Measurements from ENCODE around the gene UBE3D. TPM values are rescaled to one million over a fixed set of nuclear protein-coding genes. Genes with fewer than 3 reads are reported as not detected.

The UBE3D gene
- total RNA-seq, 1 experiment from 2014 or later: 11.0 TPM

GRCh38 chr6:82910820-82911219 is 154.8 kb downstream of the UBE3D start:
- Histone ChIP-seq H3K27me3 (ENCODE audit: control insufficient read depth, insufficient read depth, low read length) (no peaks in the 10 kb centered on the region), H3K9me3 (ENCODE audit: control insufficient read depth, insufficient read depth, low read depth, low read length) (no peaks in the 10 kb centered on the region), H3K27ac (ENCODE audit: low read length) (no peak overlapping the region), H3K4me1 (ENCODE audit: control insufficient read depth, insufficient read depth, low read length) (no peaks in the 10 kb centered on the region; the same call in 1 of the 2 replicates), H3K4me3 (ENCODE audit: low read depth in 2 of 2, low read length in 2 of 2) (no peak overlapping the region), H3K36me3 (ENCODE audit: control insufficient read depth, insufficient read depth, low read length) (no peaks in the 10 kb centered on the region)
- no TSS peak for BruUV-seq (replicated peaks)
- TF ChIP-seq POLR2AphosphoS5 (IDR thresholded peaks at IDR 0.05; ENCODE audit: low read depth, low read length) (no peak), SIN3A (IDR thresholded peaks at IDR 0.05; ENCODE audit: borderline replicate concordance, insufficient read depth, low read depth, low read length) (no peak), TCF7L2 (IDR thresholded peaks at IDR 0.05; ENCODE audit: low read depth, low read length) (no peak), CTCF (IDR thresholded peaks at IDR 0.05) (no peak), REST (IDR thresholded peaks at IDR 0.05; ENCODE audit: insufficient read depth in 1 of 2, low read depth in 2 of 2, low read length in 1 of 2) (no peak)
- no peak for ATAC-seq
- DNase-seq (ENCODE audit: low read depth, low spot score): no peak
- ChIA-PET POLR2A (no interaction called here), CTCF (interaction anchor here (0.6 kb wide), 1 partner anchor 19 kb away, joined by 3 read pairs; no protein-coding TSS in a partner anchor)
- intact Hi-C loops (cut with micrococcal nuclease; ENCODE audit: unreplicated experiment) (no loop called here), in situ Hi-C loops (cut with HindIII; ENCODE audit: low pct_unique_long_range_greater_than_20kb, low sequenced_read_pairs) (no loop called here)

- in situ Hi-C loops (cut with HindIII; ENCODE audit: low pct_unique_long_range_greater_than_20kb, low sequenced_read_pairs): no loop called here
Measured at GRCh38 chr6:82910395-82910794, 155.2 kb downstream of the UBE3D start.

More at GRCh38 chr6:82910395-82910794, 155.2 kb downstream of the UBE3D start:
- no peaks in the 10 kb centered on the region for H3K9me3 ChIP-seq (ENCODE audit: control insufficient read depth, insufficient read depth, low read depth, low read length)
- no TSS peak for BruUV-seq (replicated peaks)
- POLR2A ChIA-PET: no interaction called here
- no peak overlapping the region for H3K4me3 ChIP-seq (ENCODE audit: low read depth in 2 of 2, low read length in 2 of 2)
- no peaks in the 10 kb centered on the region; the same call in 1 of the 2 replicates for H3K4me1 ChIP-seq (ENCODE audit: control insufficient read depth, insufficient read depth, low read length)
- TF ChIP-seq REST (IDR thresholded peaks at IDR 0.05; ENCODE audit: insufficient read depth in 1 of 2, low read depth in 2 of 2, low read length in 1 of 2): no peak
- no peak for TF ChIP-seq CTCF (IDR thresholded peaks at IDR 0.05)
- TF ChIP-seq POLR2AphosphoS5 (IDR thresholded peaks at IDR 0.05; ENCODE audit: low read depth, low read length): no peak
- TF ChIP-seq TCF7L2 (IDR thresholded peaks at IDR 0.05; ENCODE audit: low read depth, low read length): no peak
- no peak for TF ChIP-seq SIN3A (IDR thresholded peaks at IDR 0.05; ENCODE audit: borderline replicate concordance, insufficient read depth, low read depth, low read length)
- ATAC-seq (no peak), DNase-seq (ENCODE audit: low read depth, low spot score) (no peak)
- intact Hi-C loops (cut with micrococcal nuclease; ENCODE audit: unreplicated experiment): no loop called here
- CTCF ChIA-PET: no interaction called here
- no peak overlapping the region for H3K27ac ChIP-seq (ENCODE audit: low read length)
- no peaks in the 10 kb centered on the region for H3K27me3 ChIP-seq (ENCODE audit: control insufficient read depth, insufficient read depth, low read length)
- no peaks in the 10 kb centered on the region for H3K36me3 ChIP-seq (ENCODE audit: control insufficient read depth, insufficient read depth, low read length)
